NCI-H1436 treated with DMSO at 0.1 percent for 48 hours (cell line): ENCODE results near the gene COL4A2.

Source experiments
- DNase-seq: peaks from one replicate; lab custom pipeline; 2025; lab: John Stamatoyannopoulos, UW

The COL4A2 gene

DNA sequence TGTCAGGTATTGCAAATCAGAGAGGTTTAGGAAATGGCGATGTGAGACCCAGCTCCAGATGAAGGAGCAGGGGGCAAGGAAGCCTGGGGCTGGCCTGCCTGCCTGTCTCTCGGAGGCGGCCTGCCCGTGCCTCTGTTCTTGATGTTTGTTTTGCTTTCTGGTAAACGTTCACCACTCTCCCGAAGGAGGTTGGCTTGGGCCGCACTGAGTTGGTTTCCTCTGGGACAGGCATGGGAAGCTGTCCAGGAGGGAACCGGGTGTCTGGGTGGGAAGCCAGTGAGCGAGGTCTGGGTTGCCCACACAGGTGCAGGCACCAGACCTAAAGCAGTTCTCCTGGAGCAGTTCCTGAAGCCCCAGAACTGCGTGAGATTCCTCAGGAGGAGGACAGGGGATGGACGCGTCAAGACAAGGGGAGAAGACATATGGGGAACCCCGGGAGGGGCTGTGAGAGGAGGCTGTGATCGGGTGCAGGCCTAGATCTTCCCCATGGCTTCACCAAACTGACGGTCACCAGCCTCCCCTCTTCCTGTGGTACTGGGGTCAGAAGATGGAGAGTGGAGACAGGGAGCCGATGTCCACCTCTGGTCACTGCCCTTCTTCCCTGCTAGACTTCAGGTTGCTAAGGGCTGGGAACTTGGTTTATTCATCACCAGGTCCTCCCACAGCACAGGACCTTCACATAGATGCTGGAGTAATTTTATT lies 15.2 kb downstream of the COL4A2 start:
- no peak for DNase-seq

DNA sequence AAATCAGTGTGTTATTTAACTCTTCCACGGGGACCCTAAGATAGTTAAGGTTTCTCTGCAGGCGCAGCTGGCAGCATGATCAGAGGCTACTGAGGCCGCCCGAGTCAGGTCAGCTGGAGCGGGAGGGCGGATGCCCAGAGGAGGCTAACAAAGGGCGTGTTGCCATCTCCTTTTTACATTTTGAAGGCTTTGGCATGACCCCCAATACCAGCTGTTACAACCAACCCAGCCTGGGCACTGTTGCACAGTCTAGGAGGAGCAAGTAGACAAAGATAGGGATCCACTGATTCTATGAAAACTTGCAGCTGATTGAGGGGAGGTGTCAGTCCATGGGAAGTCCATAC lies 15.7 kb downstream of the COL4A2 start:
- DNase-seq = no peak

- DNase-seq = no peak
Observed at GRCh38 chr13:110323172-110323891, 16.2 kb downstream of the COL4A2 start.

DNA sequence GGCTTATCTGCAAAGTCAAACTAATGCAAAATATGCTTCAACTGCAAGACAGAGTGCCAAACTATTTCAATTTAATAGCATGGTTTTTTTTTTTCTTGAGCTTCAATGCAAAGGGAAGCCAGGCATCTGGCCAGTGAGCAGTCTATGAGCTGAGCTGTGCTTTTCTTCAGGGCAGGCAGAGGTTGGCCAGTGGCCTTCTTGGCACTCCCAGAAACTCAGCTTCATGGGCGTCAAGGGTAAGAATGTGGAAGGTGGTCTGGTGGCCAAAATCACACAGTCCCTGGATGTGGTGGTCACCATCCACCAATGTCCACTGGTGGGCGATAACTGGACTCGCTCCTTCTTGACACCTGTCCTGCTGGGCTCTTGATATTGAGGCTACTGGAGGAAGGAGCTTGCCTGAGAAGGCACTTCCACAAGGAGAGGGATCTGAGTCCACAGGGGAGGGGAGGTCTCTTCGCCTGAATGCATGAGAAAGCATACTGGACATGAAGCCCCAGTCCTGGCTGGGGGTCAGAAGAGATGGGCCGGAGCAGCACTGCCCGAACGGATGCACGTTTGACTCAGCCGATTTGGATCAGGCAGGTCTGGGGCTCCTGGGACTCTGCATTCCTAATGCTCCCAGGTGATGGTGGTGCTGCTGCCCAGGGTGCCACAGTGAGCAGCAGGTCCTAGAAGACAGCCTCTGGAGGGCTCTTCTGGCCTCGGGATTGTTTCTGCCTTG lies 17.1 kb downstream of the COL4A2 start:
- no peak for DNase-seq

GRCh38 chr13:110326263-110326904 lies 19.3 kb downstream of the COL4A2 start:
- no peak for DNase-seq

DNA sequence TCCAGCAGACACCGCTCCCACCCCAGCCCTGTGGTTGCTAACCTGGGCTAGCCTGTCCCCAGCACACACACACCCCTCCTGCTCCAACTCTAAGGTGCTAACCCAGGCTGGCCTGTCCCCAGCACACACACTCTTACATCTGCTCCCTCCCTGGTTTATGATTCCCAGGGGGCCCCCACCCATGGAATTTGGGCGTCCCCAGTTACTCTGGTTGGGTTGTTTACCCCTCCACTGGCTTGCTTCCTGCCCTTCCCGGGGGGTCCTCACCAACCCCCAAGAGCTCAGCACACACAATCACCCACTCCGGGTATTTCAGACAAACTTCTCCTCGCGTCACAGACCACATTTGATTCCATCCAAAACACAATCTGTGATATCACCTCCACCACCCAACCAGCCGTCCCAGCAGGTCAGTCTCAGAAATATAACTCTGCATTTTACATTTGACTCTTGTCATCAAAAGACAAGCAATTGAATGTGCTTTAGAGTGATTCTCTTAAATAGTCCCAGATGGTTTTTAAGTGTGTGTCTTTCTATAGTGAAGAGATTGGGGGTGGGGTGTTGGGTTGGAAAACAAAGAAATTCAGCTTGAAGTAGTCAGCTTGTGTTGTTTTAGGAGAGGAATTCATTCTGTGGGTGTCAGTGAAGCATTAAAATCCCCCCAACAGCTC lies 20.1 kb downstream of the COL4A2 start:
- no peak for DNase-seq

DNA sequence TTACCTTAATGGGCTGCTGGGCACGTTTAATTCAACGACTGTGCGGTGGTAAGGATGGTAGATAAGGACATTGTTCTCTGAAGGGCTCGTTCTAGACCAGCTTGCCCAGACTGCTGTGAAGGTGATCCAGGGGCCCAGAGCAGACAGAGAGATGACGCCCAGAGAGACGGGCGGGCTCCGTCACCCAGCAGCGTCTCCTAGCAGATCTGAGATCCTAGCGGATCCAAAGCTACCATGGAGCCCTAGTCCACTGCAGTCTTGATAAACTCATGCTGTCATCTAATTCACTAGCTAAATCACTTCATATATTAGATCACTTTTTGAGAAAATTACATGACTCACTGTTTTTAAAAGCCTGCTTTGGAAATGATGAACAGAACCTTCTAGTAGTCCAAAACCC lies 21.5 kb downstream of the COL4A2 start:
- no peak for DNase-seq

DNA sequence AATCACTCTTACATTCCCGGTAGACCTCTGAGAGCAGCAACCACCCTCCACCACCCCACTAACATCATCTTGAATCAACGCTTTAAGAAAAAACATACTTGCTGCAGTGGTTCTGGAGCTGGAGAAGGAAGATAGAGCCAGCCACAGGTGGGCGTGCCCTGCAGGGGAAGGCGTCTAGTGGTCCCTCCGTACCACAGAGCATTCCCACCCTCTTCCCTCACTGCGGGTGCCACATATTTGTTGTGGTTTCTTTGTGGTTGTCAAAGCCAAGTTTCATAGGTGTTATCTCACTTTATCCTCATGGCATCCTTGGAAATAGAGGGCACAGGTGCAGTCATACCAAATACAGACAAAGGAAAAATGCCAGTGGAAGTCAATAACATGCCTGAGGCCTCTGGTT lies 22.2 kb downstream of the COL4A2 start:
- DNase-seq = no peak

DNA sequence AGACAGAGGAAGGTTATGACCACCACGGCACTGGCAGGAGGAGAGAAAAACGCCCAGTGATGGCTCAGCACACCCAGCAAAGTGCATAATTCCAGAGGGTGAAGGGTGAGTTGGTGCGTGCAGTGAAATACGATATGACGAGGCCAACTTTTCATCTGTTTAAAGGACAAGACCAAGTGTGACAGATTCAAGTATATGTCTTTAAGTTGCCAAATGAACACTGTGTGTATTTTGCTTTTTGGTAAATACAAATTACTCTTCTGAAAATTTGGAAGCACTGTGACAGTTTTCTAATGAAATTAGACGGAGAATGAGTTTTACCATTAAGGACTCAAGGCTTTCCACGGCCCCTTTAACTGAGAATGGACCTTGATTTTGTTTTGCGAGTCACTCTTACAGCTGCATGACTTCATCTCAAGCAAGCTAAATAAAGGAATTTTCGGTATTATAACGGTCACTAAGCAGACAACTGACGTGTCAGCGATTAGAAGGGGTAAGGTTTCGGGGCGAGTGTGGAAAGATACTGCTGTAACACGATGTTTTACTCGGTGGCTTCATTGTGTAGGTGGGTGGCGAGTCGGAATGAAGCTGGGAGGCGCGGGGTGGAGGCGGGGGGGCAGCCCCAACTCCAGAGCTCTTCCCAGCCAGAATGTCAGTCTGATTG lies 22.8 kb downstream of the COL4A2 start:
- DNase-seq = no peak

GRCh38 chr13:110330491-110331011 lies 23.5 kb downstream of the COL4A2 start:
- no peak for DNase-seq

GRCh38 chr13:110331362-110331761 lies 24.3 kb downstream of the COL4A2 start:
- DNase-seq = no peak

DNA sequence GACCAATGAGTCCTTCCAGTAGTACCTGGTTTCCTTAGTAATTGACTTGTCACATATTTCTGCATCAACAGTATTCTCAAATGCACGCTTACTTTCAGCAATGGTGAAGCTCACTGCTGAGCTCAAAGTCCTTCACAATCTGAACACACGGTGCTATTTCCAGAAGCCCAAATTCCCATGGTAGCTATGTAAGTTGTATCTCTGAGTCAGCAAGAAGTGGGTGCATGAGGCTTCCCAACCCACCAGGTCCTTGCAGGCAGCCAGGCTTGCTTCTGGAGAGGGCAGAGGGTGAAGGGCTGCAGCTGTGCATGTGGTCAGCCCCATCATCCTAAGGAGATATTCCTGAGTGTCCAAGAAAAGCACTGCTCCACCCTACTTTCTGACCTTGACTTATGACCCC lies 25.7 kb downstream of the COL4A2 start:
- no peak for DNase-seq

- no peak for DNase-seq
Observed at GRCh38 chr13:110333837-110334236, 26.8 kb downstream of the COL4A2 start.

DNA sequence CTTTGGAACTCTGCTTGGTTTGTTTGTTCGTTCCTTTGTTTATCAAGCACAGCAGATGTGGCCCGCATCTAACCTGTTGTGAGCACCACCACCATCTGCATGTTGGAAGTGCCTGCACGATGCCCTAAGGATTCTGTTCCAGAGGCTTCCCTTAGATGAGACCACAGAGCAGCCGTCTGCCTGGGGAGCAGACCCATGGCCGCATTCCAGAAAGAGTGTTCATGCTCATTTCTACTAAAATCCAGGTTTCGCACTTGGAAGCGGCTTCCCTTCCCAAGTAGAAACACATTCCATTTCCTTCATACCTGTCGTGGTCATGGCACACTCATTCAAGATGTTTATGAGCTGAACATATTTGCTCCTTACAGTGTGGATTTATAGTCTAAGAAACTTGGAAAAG lies 27.2 kb downstream of the COL4A2 start:
- no peak for DNase-seq

DNA sequence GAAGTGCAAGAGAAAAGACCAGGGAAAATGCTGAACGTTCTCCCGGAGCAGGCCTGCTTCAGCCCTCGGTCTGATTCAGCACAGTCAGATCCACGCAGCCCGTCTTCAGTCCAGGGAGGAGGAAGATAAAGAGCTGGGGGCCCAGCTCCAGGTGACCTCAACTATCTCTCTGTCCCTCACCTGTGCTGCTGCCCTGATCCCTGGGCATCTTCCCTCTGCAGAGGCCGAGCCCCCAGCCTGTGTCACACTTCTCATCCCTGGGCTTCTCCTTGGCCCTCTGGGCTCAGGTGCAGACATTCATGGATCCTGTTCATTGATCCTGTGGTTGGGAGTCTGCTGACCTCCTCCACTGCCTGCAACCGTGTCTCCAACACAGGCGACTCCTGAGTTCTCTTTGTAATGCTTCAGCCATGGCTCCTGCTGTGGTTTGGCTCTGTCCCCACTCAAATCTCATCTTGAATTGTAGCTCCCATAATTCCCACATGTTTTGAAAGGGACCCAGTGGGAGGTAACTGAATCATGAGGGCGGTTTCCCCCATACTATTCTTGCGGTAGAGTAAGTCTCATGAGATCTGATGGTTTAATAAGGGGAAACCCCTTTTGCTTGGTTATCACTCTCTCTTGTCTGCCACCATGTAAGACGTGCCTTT lies 27.9 kb downstream of the COL4A2 start:
- no peak for DNase-seq

DNA sequence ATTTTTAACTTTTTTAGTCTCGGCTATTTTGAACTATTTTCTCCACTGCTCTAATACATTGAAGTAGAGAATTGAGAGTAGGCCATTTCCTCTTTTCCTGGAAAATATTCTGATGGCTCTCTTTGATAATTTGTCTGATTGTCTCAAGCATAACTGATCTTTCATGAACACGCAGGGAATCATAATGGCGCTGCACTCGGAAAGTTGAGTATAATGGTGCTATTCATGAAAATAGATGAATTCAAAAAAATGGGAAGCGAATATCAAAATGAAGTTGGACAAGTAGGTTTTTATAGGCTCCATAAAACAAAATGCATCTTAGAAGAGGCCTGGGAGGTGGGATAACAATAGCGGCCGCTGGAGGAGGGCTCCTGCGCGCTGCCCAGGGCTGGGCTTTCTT lies 29.0 kb downstream of the COL4A2 start:
- no peak for DNase-seq

DNA sequence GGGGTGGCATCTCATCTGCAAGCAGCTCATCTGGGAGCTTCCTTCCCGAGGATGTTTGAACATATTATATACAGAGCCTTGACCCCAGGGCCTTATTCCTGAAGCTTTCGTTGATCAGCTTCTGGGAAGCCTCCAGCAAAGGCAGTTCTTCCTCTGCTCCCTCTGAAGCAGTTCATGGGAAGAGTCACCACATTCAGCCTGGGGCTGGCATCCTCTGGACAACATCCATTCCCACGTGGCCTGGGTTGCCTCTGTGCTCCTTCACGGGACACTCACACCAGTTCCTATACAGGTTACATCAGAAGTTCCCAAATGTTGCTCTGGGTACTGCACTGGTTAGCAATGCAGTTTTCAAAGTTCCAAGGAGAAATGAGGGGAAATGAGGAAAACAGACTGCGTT lies 29.6 kb downstream of the COL4A2 start:
- no peak for DNase-seq

DNA sequence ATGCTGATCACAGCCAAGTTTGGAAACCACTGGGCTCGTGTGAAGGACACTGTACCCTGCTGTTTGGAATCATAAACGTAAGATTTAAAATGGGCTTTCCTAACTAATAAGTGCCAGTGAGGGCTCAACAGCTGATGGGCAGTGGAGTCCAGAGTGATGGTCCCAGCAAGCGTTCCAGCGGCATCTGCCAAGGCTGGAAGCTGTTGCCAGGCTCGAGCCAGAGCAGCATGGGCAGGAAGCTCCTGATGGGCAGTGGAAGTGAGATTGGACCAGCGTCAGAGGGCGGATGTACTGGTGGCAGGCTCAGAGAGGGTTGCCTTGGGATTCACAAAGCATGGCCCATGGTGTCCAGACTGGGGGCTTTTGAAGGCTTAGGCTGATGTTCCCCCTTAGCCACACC lies 30.2 kb downstream of the COL4A2 start:
- no peak for DNase-seq

GRCh38 chr13:110338441-110339101 lies 31.5 kb downstream of the COL4A2 start:
- DNase-seq = no peak

DNA sequence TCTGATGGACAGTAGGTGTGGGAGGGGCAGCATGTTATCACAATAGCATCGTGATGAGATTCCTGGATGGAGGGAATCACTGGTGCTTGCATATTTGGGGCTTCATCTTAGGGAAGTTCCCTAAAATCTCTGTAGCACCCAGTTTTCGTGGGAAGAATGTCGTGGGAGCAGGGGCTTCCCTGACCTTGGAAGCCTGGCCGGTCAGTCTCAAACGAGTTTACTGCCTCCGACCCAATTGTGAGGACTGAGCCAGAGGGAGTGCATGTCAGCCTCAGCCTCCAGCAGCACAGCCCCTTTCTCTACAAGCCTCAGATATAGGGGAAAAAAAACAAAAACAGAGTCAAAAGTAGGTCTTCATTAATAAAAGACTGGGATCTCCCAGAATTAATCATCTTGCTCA lies 32.2 kb downstream of the COL4A2 start:
- DNase-seq = no peak
